HCT116 (cell line): ENCODE data around the gene TRIM56. TPM values are rescaled to one million over a fixed set of nuclear protein-coding genes. Genes with fewer than 3 reads are reported as not detected.

ENCODE experiments used
- ATAC-seq: fragments of 200-7000 bp; cut with Tn5 transposase; 2 replicates; pipeline ENCODE4 v1.9.1; 2020; ENCODE audit warnings: mild to moderate bottlenecking, moderate library complexity
- BruUV-seq: library from RNA; stranded (reverse); fragments of 400-500 nt; replicated peaks from 2 replicates; lab custom pipeline; 2021; lab: Mats Ljungman, UMichigan
- CTCF ChIA-PET: fragments of 300-600 bp; sonication (Branson Sonifier 250); formaldehyde crosslinking; loops from one replicate; lab custom pipeline; 2021; ENCODE audit warnings: antibody characterized with exemption; lab: Charles Lee
- POLR2A ChIA-PET: fragments of 300-600, 350-600 bp; sonication (Branson Sonifier 250); formaldehyde crosslinking; loops from one replicate; lab custom pipeline; 2021; ENCODE audit warnings: antibody characterized with exemption; lab: Charles Lee
- RAD21 ChIA-PET, 2 experiments: fragments of 300-600 bp; sonication (Branson Sonifier 250); formaldehyde crosslinking; loops; one replicate each; lab custom pipeline; 2023; ENCODE audit warnings: low total read pairs in 2 of 2; ENCODE audit not compliant: uncharacterized antibody in 2 of 2, unreplicated experiment in 2 of 2, low non-redundant PET in 1 of 2; lab: Charles Lee
- DNase-seq: peaks from one replicate; pipeline ENCODE4 v3.0.0-alpha.2; 2010; ENCODE audit warnings: low read depth, low spot score
- H2AFZ ChIP-seq: fragments of 200-600 bp; shearing (Covaris generic), sonication (generic); 2 replicates; pipeline ENCODE4 v1.6.1; 2017; ENCODE audit warnings: low read depth, mixed run types, mixed read lengths, antibody characterized with exemption, low read length; ENCODE audit not compliant: poor library complexity, severe bottlenecking
- H3K27ac ChIP-seq: 2 replicates; pipeline ENCODE4 v1.5.1; 2012; ENCODE audit warnings: low read depth, low read length
- H3K27me3 ChIP-seq: fragments of 200-600 bp; sonication (generic); 2 replicates; pipeline ENCODE4 v1.6.1; 2016; ENCODE audit warnings: mixed run types, low read length, mixed read lengths; ENCODE audit not compliant: insufficient read depth
- H3K36me3 ChIP-seq, 2 experiments: fragments of 200-500 bp in 1 of 2; fragments of 200-600 bp in 1 of 2; sonication (Bioruptor generic) in 1 of 2; sonication (generic) in 1 of 2; 2 replicates each; pipeline versions ENCODE4 v1.5.1 to v1.6.1; 2014 to 2016; ENCODE audit warnings: low read length in 2 of 2, inconsistent platforms in 1 of 2, mixed read lengths in 1 of 2, mixed run types in 1 of 2; ENCODE audit not compliant: insufficient read depth in 2 of 2, control insufficient read depth in 1 of 2
- H3K4me1 ChIP-seq, 2 experiments: fragments of 200-600 bp in 1 of 2; sonication (generic) in 1 of 2; 2 replicates each; pipeline versions ENCODE4 v1.5.1 to v1.6.1; 2012 to 2017; ENCODE audit warnings: low read length in 2 of 2, inconsistent platforms in 1 of 2, mild to moderate bottlenecking in 1 of 2, mixed read lengths in 1 of 2, mixed run types in 1 of 2, moderate library complexity in 1 of 2; ENCODE audit not compliant: insufficient read depth in 2 of 2, control insufficient read depth in 1 of 2
- H3K4me2 ChIP-seq: fragments of 200-600 bp; sonication (generic); 2 replicates; pipeline ENCODE4 v1.6.1; 2017; ENCODE audit warnings: mixed run types, low read length, mixed read lengths
- H3K4me3 ChIP-seq, 2 experiments: fragments of 200-600 bp in 1 of 2; sonication (generic) in 1 of 2; replicated peaks in 1 of 2; 2 replicates each; pipeline ENCODE4 v1.5.1; 2011 to 2016; ENCODE audit warnings: low read length in 2 of 2, control low read depth in 1 of 2, low read depth in 1 of 2, mild to moderate bottlenecking in 1 of 2, mixed read lengths in 1 of 2, mixed run types in 1 of 2
- H3K79me2 ChIP-seq: fragments of 200-600 bp; sonication (generic); 2 replicates; pipeline ENCODE4 v1.6.1; 2017; ENCODE audit warnings: mild to moderate bottlenecking, mixed run types, low read length, moderate library complexity, mixed read lengths; ENCODE audit not compliant: insufficient read depth
- H3K9ac ChIP-seq: fragments of 200-600 bp; sonication (generic); 2 replicates; pipeline ENCODE4 v1.6.1; 2016; ENCODE audit warnings: low read length, mixed read lengths
- H3K9me2 ChIP-seq: fragments of 200-600 bp; sonication (generic), shearing (Covaris generic); 2 replicates; pipeline ENCODE4 v1.6.1; 2017; ENCODE audit warnings: mixed run types, mild to moderate bottlenecking, moderate library complexity; ENCODE audit not compliant: insufficient read depth
- H3K9me3 ChIP-seq, 2 experiments: fragments of 200-500 bp in 1 of 2; fragments of 200-600 bp in 1 of 2; sonication (Bioruptor generic) in 1 of 2; sonication (generic) in 1 of 2; 2 replicates each; pipeline ENCODE4 v1.6.1; 2014 to 2017; ENCODE audit warnings: low read length in 2 of 2, mixed read lengths in 2 of 2, inconsistent platforms in 1 of 2, low read depth in 1 of 2, mild to moderate bottlenecking in 1 of 2, mixed run types in 1 of 2, moderate library complexity in 1 of 2; ENCODE audit not compliant: control insufficient read depth in 1 of 2, insufficient read depth in 1 of 2
- H4K20me1 ChIP-seq: fragments of 200-600 bp; sonication (generic), shearing (Covaris generic); 2 replicates; pipeline ENCODE4 v1.6.1; 2017; ENCODE audit warnings: mixed run types, mild to moderate bottlenecking, moderate library complexity; ENCODE audit not compliant: insufficient read depth
- CTCF ChIP-seq, 3 experiments: fragments of 200-600 bp in 1 of 3; sonication (generic) in 1 of 3; IDR thresholded peaks in 2 of 3; conservative IDR thresholded peaks in 1 of 3; 2 replicates each; pipeline ENCODE4 v1.5.1; 2012 to 2017; ENCODE audit warnings: low read depth in 2 of 3, low read length in 2 of 3, antibody characterized with exemption in 1 of 3, borderline replicate concordance in 1 of 3, control low read depth in 1 of 3, mild to moderate bottlenecking in 1 of 3, mixed read lengths in 1 of 3, mixed run types in 1 of 3, moderate library complexity in 1 of 3; ENCODE audit not compliant: insufficient read depth in 1 of 3
- ELF1 ChIP-seq: IDR thresholded peaks from 2 replicates; pipeline ENCODE4 v1.6.1; 2012; ENCODE audit warnings: low read depth, borderline replicate concordance
- EZH2phosphoT487 ChIP-seq: fragments of 200-600 bp; IDR thresholded peaks from 2 replicates; pipeline ENCODE4 v1.6.1; 2018; ENCODE audit warnings: antibody characterized with exemption, borderline replicate concordance
- FOSL1 ChIP-seq: IDR thresholded peaks from 2 replicates; pipeline ENCODE4 v1.6.1; 2012; ENCODE audit warnings: low read depth
- POLR2AphosphoS5 ChIP-seq: IDR thresholded peaks from 2 replicates; pipeline ENCODE4 v1.6.1; 2011; ENCODE audit warnings: mild to moderate bottlenecking, low read depth, low read length, moderate library complexity
- SP1 ChIP-seq: IDR thresholded peaks from 2 replicates; pipeline ENCODE4 v1.6.1; 2012; ENCODE audit warnings: low read depth
- YY1 ChIP-seq: IDR thresholded peaks from 2 replicates; pipeline ENCODE4 v1.6.1; 2011; ENCODE audit warnings: low read length, low read depth, moderate library complexity, mild to moderate bottlenecking; ENCODE audit not compliant: insufficient replicate concordance; ENCODE audit errors: extremely low read depth
- ZNF274 ChIP-seq: fragments of 200-500 bp; sonication (Bioruptor generic); IDR thresholded peaks from 2 replicates; pipeline ENCODE4 v1.6.1; 2014; ENCODE audit warnings: mild to moderate bottlenecking, low read depth, low read length, inconsistent platforms
- intact Hi-C: fragments of 100-400 bp; cut with micrococcal nuclease; formaldehyde crosslinking; loops from 2 replicates; pipeline ENCODE4 v1.10.0; 2022
- total RNA-seq: library from RNA; stranded (reverse); gene quantifications from one replicate; pipeline ENCODE4 v1.2.1, GENCODE V29; 2021; ENCODE audit not compliant: unreplicated experiment

TRIM56 gene
- total RNA-seq, 1 experiment from 2014 or later: 25.9 TPM

DNA sequence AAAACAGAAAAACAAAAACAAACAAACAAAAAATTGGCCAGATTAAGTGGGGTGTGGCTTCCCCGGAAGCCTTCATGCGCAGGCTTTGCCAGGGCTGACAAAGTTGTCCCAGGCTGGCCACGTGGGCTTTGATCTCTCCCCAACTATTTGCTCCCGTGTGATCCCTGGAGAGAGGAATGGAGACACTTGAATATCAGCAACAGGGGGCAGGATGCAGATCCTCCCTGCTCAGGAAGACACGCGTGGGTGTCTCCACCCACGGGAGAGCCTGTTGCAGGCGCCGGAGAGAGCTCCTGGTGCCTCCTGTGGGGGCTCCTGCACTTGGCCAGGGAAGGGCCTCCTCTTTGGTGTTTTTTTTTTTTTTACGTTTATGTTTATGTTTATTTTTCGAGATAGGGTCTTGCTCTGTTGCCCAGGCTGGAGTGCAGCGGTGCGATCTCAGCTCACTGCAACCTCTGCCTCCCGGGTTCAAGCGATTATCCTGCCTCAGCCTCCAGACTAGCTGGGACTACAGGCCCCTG lies 19.0 kb downstream of the TRIM56 start:
- Histone ChIP-seq H3K79me2 (no peaks in the 10 kb centered on the region), H3K4me3 (0 out of 4 replicates have a peak overlapping the region, but pooled peaks of 1 of the 2 experiments have one; percentile 5), H3K27ac (peak overlapping the region; percentile 27), H3K4me1 (peaks cover 52 to 75% of the 10 kb centered on the region in 2 experiments), H3K9me2 (no peaks in the 10 kb centered on the region), H3K4me2 (peak overlapping the region; percentile 51), H3K36me3 (no peaks in the 10 kb centered on the region), H3K27me3 (no peaks in the 10 kb centered on the region), H2AFZ (no peak overlapping the region), H4K20me1 (no peaks in the 10 kb centered on the region), H3K9ac (peak overlapping the region; percentile 54), H3K9me3 (no peaks in the 10 kb centered on the region)
- ATAC-seq (no peak), DNase-seq (no peak)
- no TSS peak for BruUV-seq
- RAD21 ChIA-PET: interaction anchor here in 1 of 2 experiments (0.7 kb wide), 1 partner anchor 31 kb away, joined by 4 read pairs; no protein-coding TSS in a partner anchor
- POLR2A ChIA-PET: interaction anchor here (0.8 to 1.5 kb wide), 3 partner anchors 14 to 78 kb away, joined by 3 to 4 read pairs (median 3); partner anchors contain the start of gene SERPINE1
- TF ChIP-seq SP1 (no peak), CTCF (IDR thresholded peaks at IDR 0.05 in 2 of 3, conservative IDR thresholded peaks at IDR 0.05 in 1 of 3; ENCODE audit: borderline replicate concordance in 1 of 3, insufficient read depth in 1 of 3, low read depth in 2 of 3, low read length in 2 of 3) (no peak), ELF1 (no peak), POLR2AphosphoS5 (no peak), FOSL1 (no peak), ZNF274 (no peak), EZH2phosphoT487 (no peak), YY1 (no peak)
- intact Hi-C loops: no loop called here
- CTCF ChIA-PET: interaction anchor here (0.6 to 1.6 kb wide), 2 partner anchors 10 to 14 kb away, joined by 4 to 5 read pairs; no protein-coding TSS in a partner anchor
